Measurements from ENCODE around the gene ZNF724.
"Not testable (repeated sequence)": the region's sequence is repeated elsewhere in the genome, so short reads cannot be mapped to it uniquely, and the experiment has no call there.

Gene ZNF724

GRCh38 chr19:23249911-23250649 is at the start of gene ZNF724:
Gene ZNF724, minus strand, starts transcription at chr19:23250394. Its CDS starts 152 bp downstream, at chr19:23250242.
- peak; percentile 99 for DNase-seq

- DNase-seq: no peak
Measured at GRCh38 chr19:23294141-23294540, 43.9 kb upstream of the ZNF724 start.

GRCh38 chr19:23289966-23290365 is 39.8 kb upstream of the ZNF724 start:
- DNase-seq: not testable (repeated sequence)

GRCh38 chr19:23287620-23288019 is 37.4 kb upstream of the ZNF724 start:
- no peak for DNase-seq

GRCh38 chr19:23286477-23286876 is 36.3 kb upstream of the ZNF724 start:
- no peak for DNase-seq

GRCh38 chr19:23285948-23286347 is 35.8 kb upstream of the ZNF724 start:
- no peak for DNase-seq

- not testable (repeated sequence) for DNase-seq
Measured at GRCh38 chr19:23285326-23285725, 35.1 kb upstream of the ZNF724 start.

- DNase-seq: peak; percentile 8
Measured at GRCh38 chr19:23283925-23284324, 33.7 kb upstream of the ZNF724 start.

GRCh38 chr19:23281663-23282276 is 31.6 kb upstream of the ZNF724 start:
- no peak for DNase-seq

- not testable (repeated sequence) for DNase-seq
Measured at GRCh38 chr19:23278118-23278517, 27.9 kb upstream of the ZNF724 start.

- DNase-seq: peak; percentile 87
Measured at GRCh38 chr19:23273590-23274412, 23.6 kb upstream of the ZNF724 start.

- no peak for DNase-seq
Measured at GRCh38 chr19:23273022-23273589, 22.9 kb upstream of the ZNF724 start.

GRCh38 chr19:23263870-23264590 is 13.8 kb upstream of the ZNF724 start:
- DNase-seq: no peak

GRCh38 chr19:23263396-23263795 is 13.2 kb upstream of the ZNF724 start:
- DNase-seq: no peak

GRCh38 chr19:23262920-23263319 is 12.7 kb upstream of the ZNF724 start:
- no peak for DNase-seq

- DNase-seq: no peak
Measured at GRCh38 chr19:23261496-23262020, 11.4 kb upstream of the ZNF724 start.

GRCh38 chr19:23260956-23261355 is 10.8 kb upstream of the ZNF724 start:
- DNase-seq: no peak

GRCh38 chr19:23259961-23260360 is 9.8 kb upstream of the ZNF724 start:
- no peak for DNase-seq

- no peak for DNase-seq
Measured at GRCh38 chr19:23255700-23256099, 5.5 kb upstream of the ZNF724 start.

- no peak for DNase-seq
Measured at GRCh38 chr19:23254141-23254910, 4.1 kb upstream of the ZNF724 start.

- DNase-seq: not testable (repeated sequence)
Measured at GRCh38 chr19:23253256-23253655, 3.1 kb upstream of the ZNF724 start.

GRCh38 chr19:23241419-23241818 is 8.8 kb downstream of the ZNF724 start:
- peak; percentile 7 for DNase-seq

Data from fibroblast of skin of right biceps (primary cell).